Right atrium auricular region (tissue), 2 donors: ENCODE data around the gene GPR153. TPM values are rescaled to one million over a fixed set of nuclear protein-coding genes. Genes with fewer than 3 reads are reported as not detected.

ENCODE experiments used
- DNase-seq: peaks from one replicate; pipeline ENCODE4 v3.0.0-alpha.2; 2019; ENCODE audit warnings: low spot score
- H3K27ac ChIP-seq, 2 donors: fragments of 200-600 bp; sonication (generic); 1 replicate in 1 of 2; 2 replicates in 1 of 2; pipeline ENCODE4 v1.5.1; 2016 to 2019
- H3K27me3 ChIP-seq, 2 donors: fragments of 200-600 bp; sonication (generic); one replicate each; pipeline versions ENCODE4 v1.5.1 to v1.6.0; 2017 to 2019
- H3K36me3 ChIP-seq: fragments of 200-600 bp; sonication (generic); one replicate; pipeline ENCODE4 v1.5.1; 2016
- H3K4me1 ChIP-seq, 2 donors: fragments of 200-600 bp; sonication (generic); one replicate each; pipeline versions ENCODE4 v1.5.1 to v1.6.0; 2017 to 2019
- H3K4me3 ChIP-seq, 2 donors: fragments of 200-600 bp; sonication (generic); 1 replicate in 1 of 2; 2 replicates in 1 of 2; pipeline ENCODE4 v1.5.1; 2017 to 2019; ENCODE audit warnings: mild to moderate bottlenecking in 1 of 2, moderate library complexity in 1 of 2
- H3K9me3 ChIP-seq, 2 donors: fragments of 200-600 bp; sonication (generic); one replicate each; pipeline ENCODE4 v1.5.1; 2019
- CTCF ChIP-seq, 2 donors: fragments of 200-600 bp; sonication (generic); IDR thresholded peaks; one replicate each; pipeline ENCODE4 v1.5.1; 2019; ENCODE audit warnings: antibody characterized with exemption in 2 of 2
- total RNA-seq, 2 donors: library from RNA; depleted of rRNA; stranded (reverse); fragments of >200 nt; gene quantifications; one replicate each; pipeline ENCODE4 v1.1.0, GENCODE V29; 2016

Gene GPR153
- total RNA-seq, 2 donors from 2014 or later = 7.6 to 17.4 TPM

- no peak overlapping the region for H3K27ac ChIP-seq
- H3K4me1 ChIP-seq = no peaks in the 10 kb centered on the region
- H3K4me3 ChIP-seq = no peak overlapping the region
- no peak for DNase-seq
- no peaks in the 10 kb centered on the region for H3K36me3 ChIP-seq
- no peaks in the 10 kb centered on the region for H3K9me3 ChIP-seq
- H3K27me3 ChIP-seq = no peaks in the 10 kb centered on the region
- TF ChIP-seq CTCF (IDR thresholded peaks at IDR 0.05) = no peak
Observed at GRCh38 chr1:6303397-6304012, 42.6 kb upstream of the GPR153 start.

- no peak overlapping the region for H3K27ac ChIP-seq
- no peak for DNase-seq
- H3K4me3 ChIP-seq = no peak overlapping the region
- H3K9me3 ChIP-seq = no peaks in the 10 kb centered on the region
- H3K36me3 ChIP-seq = no peaks in the 10 kb centered on the region
- TF ChIP-seq CTCF (IDR thresholded peaks at IDR 0.05) = no peak
- no peaks in the 10 kb centered on the region for H3K4me1 ChIP-seq
- H3K27me3 ChIP-seq = no peaks in the 10 kb centered on the region
Observed at GRCh38 chr1:6302568-6302967, 41.7 kb upstream of the GPR153 start.

GRCh38 chr1:6301526-6301925 is 40.6 kb upstream of the GPR153 start:
- Histone ChIP-seq H3K4me3 (no peak overlapping the region), H3K4me1 (no peaks in the 10 kb centered on the region), H3K27ac (no peak overlapping the region), H3K9me3 (no peaks in the 10 kb centered on the region), H3K27me3 (no peaks in the 10 kb centered on the region), H3K36me3 (no peaks in the 10 kb centered on the region)
- no peak for DNase-seq
- TF ChIP-seq CTCF (IDR thresholded peaks at IDR 0.05) = no peak

GRCh38 chr1:6300342-6301048 is 39.6 kb upstream of the GPR153 start:
- Histone ChIP-seq H3K9me3 (no peaks in the 10 kb centered on the region), H3K4me3 (no peak overlapping the region), H3K36me3 (no peaks in the 10 kb centered on the region), H3K27ac (no peak overlapping the region), H3K4me1 (no peaks in the 10 kb centered on the region), H3K27me3 (no peaks in the 10 kb centered on the region)
- TF ChIP-seq CTCF (IDR thresholded peaks at IDR 0.05) = no peak
- no peak for DNase-seq

GRCh38 chr1:6299557-6300165 is 38.8 kb upstream of the GPR153 start:
- no peaks in the 10 kb centered on the region for H3K9me3 ChIP-seq
- TF ChIP-seq CTCF (IDR thresholded peaks at IDR 0.05) = no peak
- no peaks in the 10 kb centered on the region for H3K27me3 ChIP-seq
- no peak overlapping the region for H3K27ac ChIP-seq
- H3K4me1 ChIP-seq = no peaks in the 10 kb centered on the region
- H3K4me3 ChIP-seq = no peak overlapping the region
- no peak for DNase-seq
- H3K36me3 ChIP-seq = no peaks in the 10 kb centered on the region
